NCI-H460 (cell line): Measurements from ENCODE around the gene MGAT4D. TPM values are rescaled to one million over a fixed set of nuclear protein-coding genes. Genes with fewer than 3 reads are reported as not detected.
"Not testable (repeated sequence)": the region's sequence is repeated elsewhere in the genome, so short reads cannot be mapped to it uniquely, and the experiment has no call there.

ENCODE experiments used
- DNase-seq: peaks from one replicate; pipeline ENCODE4 v3.0.0-alpha.2; 2016; ENCODE audit warnings: low read depth; ENCODE audit errors: extremely low read depth
- polyA plus RNA-seq: library from polyadenylated mRNA; depleted of rRNA; stranded (reverse); fragments of >200 nt; gene quantifications from 2 replicates; pipeline ENCODE4 v1.2.3, GENCODE V29; 2014; cell fraction: nucleus; rRNA removed
- total RNA-seq: library from RNA; depleted of rRNA; stranded (reverse); fragments of >200 nt; shearing (Covaris generic); gene quantifications from 2 replicates; pipeline ENCODE4 v1.2.3, GENCODE V29; 2014; rRNA removed

The MGAT4D gene
- total RNA-seq: not detected in 2 replicates
- not detected in 2 replicates for polyA plus RNA-seq

GRCh38 chr4:140497747-140498636 lies at the start of gene MGAT4D:
Gene MGAT4D, minus strand, starts transcription at chr4:140498293. Its CDS starts 71 bp downstream, at chr4:140498222.
- no peak for DNase-seq

GRCh38 chr4:140533951-140534480 lies 35.9 kb upstream of the MGAT4D start:
- DNase-seq: no peak

GRCh38 chr4:140529434-140529833 lies 31.3 kb upstream of the MGAT4D start:
- no peak for DNase-seq

- peak; percentile 95 for DNase-seq
These were observed 26.0 kb upstream of the MGAT4D start, which contains the start of gene ELMOD2 for GRCh38 chr4:140523857-140524742. Gene ELMOD2, plus strand, starts transcription at chr4:140524168. Its CDS starts 1,261 bp downstream, at chr4:140525429.

GRCh38 chr4:140523370-140523856 lies 25.3 kb upstream of the MGAT4D start:
- no peak for DNase-seq

GRCh38 chr4:140515423-140515822 lies 17.3 kb upstream of the MGAT4D start:
- no peak for DNase-seq

GRCh38 chr4:140513765-140514164 lies 15.7 kb upstream of the MGAT4D start:
- not testable (repeated sequence) for DNase-seq

GRCh38 chr4:140504261-140504660 lies 6.2 kb upstream of the MGAT4D start:
- no peak for DNase-seq

- DNase-seq: no peak
These were observed 1.3 kb upstream of the MGAT4D start for GRCh38 chr4:140499391-140499790.

GRCh38 chr4:140497405-140497746 lies 717 bp downstream of the MGAT4D start:
- DNase-seq: no peak

- DNase-seq: no peak
These were observed 12.2 kb downstream of the MGAT4D start for GRCh38 chr4:140485939-140486338.

- no peak for DNase-seq
These were observed 14.6 kb downstream of the MGAT4D start for GRCh38 chr4:140483445-140483844.

- DNase-seq: no peak
These were observed 25.9 kb downstream of the MGAT4D start for GRCh38 chr4:140472156-140472555.

GRCh38 chr4:140469791-140470733 lies 28.0 kb downstream of the MGAT4D start:
- no peak for DNase-seq

GRCh38 chr4:140466146-140466545 lies 31.9 kb downstream of the MGAT4D start:
- DNase-seq: no peak

- DNase-seq: no peak
These were observed 34.5 kb downstream of the MGAT4D start for GRCh38 chr4:140463614-140464013.

GRCh38 chr4:140463182-140463581 lies 34.9 kb downstream of the MGAT4D start:
- no peak for DNase-seq

GRCh38 chr4:140450352-140450751 lies 47.7 kb downstream of the MGAT4D start:
- DNase-seq: no peak

GRCh38 chr4:140448830-140449229 lies 49.3 kb downstream of the MGAT4D start:
- DNase-seq: no peak

GRCh38 chr4:140448162-140448561 lies 49.9 kb downstream of the MGAT4D start:
- no peak for DNase-seq
